Smooth muscle cell (in vitro differentiated cells): ENCODE measurements around the gene GJB5. TPM values are rescaled to one million over a fixed set of nuclear protein-coding genes. Genes with fewer than 3 reads are reported as not detected.

ENCODE experiments used
- DNase-seq: peaks from one replicate; lab custom pipeline; 2025; ENCODE audit not compliant: unreplicated experiment; lab: John Stamatoyannopoulos, UW
- H2AFZ ChIP-seq: fragments of 200-600 bp; sonication (generic); 2 replicates; pipeline ENCODE4 v1.6.0; 2016; ENCODE audit warnings: antibody characterized with exemption, low read depth, mild to moderate bottlenecking
- H3F3A ChIP-seq: fragments of 200-600 bp; sonication (generic); 2 replicates; pipeline ENCODE4 v1.6.0; 2017; ENCODE audit warnings: antibody characterized with exemption, low read depth
- H3K27ac ChIP-seq: fragments of 200-600 bp; sonication (generic); 2 replicates; pipeline ENCODE4 v1.5.1; 2016; ENCODE audit warnings: low read depth, mild to moderate bottlenecking
- H3K27me3 ChIP-seq: fragments of 200-600 bp; sonication (generic); 2 replicates; pipeline ENCODE4 v1.6.1; 2016; ENCODE audit warnings: low read depth, mild to moderate bottlenecking
- H3K36me3 ChIP-seq: fragments of 200-600 bp; sonication (generic); 2 replicates; pipeline ENCODE4 v1.5.1; 2016; ENCODE audit warnings: low read depth
- H3K4me1 ChIP-seq: fragments of 200-600 bp; sonication (generic); 2 replicates; pipeline ENCODE4 v1.5.1; 2016; ENCODE audit warnings: low read depth
- H3K4me2 ChIP-seq: fragments of 200-600 bp; sonication (generic); 2 replicates; pipeline ENCODE4 v1.6.0; 2016; ENCODE audit warnings: mild to moderate bottlenecking
- H3K4me3 ChIP-seq: fragments of 200-600 bp; sonication (generic); 2 replicates; pipeline ENCODE4 v1.5.1; 2016; ENCODE audit warnings: mild to moderate bottlenecking
- H3K79me2 ChIP-seq: fragments of 200-600 bp; sonication (generic); 2 replicates; pipeline ENCODE4 v1.6.0; 2016; ENCODE audit warnings: low read depth, mild to moderate bottlenecking
- H3K9ac ChIP-seq: fragments of 200-600 bp; sonication (generic); 2 replicates; pipeline ENCODE4 v1.6.0; 2016; ENCODE audit warnings: low read depth
- H3K9me3 ChIP-seq: fragments of 200-600 bp; sonication (generic); replicated peaks from 2 replicates; pipeline ENCODE4 v1.5.1; 2016; ENCODE audit warnings: low read depth
- H4K20me1 ChIP-seq: fragments of 200-600 bp; sonication (generic); 2 replicates; pipeline ENCODE4 v1.6.0; 2016; ENCODE audit warnings: low read depth
- CTCF ChIP-seq: fragments of 200-600 bp; sonication (generic); IDR thresholded peaks from 2 replicates; pipeline ENCODE4 v1.5.1; 2017; ENCODE audit warnings: borderline replicate concordance, mild to moderate bottlenecking, antibody characterized with exemption; ENCODE audit not compliant: insufficient read depth, poor library complexity, severe bottlenecking
- WGBS: methylation state at CpG from one replicate; pipeline ENCODE4 v1.1.7; 2016; ENCODE audit warnings: low lambda C conversion rate; 5-methylcytosine and 5-hydroxymethylcytosine counted together
- polyA plus RNA-seq: library from polyadenylated mRNA; unstranded; fragments of >200 nt; fragmentation: Nextera tagmentation; extraction: Ambion mirVana; gene quantifications from 2 replicates; pipeline ENCODE4 v1.2.1, GENCODE V29; 2016
- total RNA-seq: library from RNA; depleted of rRNA; stranded (reverse); fragments of >200 nt; gene quantifications from 2 replicates; pipeline ENCODE4 v1.2.3, GENCODE V29; 2014

Gene GJB5
- 7.3 and 8.8 TPM in 2 replicates for total RNA-seq
- polyA plus RNA-seq, result 2.5 and 10.4 TPM in 2 replicates

DNA sequence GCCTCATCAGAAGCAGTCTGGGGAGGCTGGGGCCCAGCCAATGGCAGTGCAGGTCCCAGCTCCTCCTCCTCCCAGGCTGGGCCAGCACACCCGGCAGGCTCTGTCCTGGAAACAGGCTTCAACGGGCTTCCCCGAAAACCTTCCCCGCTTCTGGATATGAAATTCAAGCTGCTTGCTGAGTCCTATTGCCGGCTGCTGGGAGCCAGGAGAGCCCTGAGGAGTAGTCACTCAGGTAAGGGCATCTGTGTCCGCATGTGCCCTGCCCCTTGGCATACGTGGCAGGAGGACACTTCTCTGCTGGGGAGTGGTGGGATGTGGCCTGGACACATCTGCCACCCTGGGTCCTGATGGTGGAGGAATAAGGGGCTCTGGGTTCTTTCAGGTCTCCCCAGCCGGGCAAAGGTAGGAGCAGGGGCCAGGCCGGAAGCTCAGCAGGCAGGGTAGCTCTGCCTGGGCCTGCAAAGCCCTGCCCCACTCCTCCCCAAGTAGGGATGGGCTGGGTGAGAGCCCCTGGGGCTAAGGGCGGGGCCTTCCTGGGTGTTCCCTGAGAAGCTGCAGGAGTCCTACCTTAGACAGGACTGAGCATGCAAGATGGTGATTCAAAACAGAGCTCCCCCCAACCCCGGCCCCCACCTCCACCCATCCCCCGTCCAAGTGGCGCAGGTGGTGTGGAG, at the start of gene GJB5:
TSS of gene GJB5 (plus strand) at position 84 of the 674 bp plus-strand sequence. CDS start 2,284 bp downstream, outside the sequence.
- H3K9me3 ChIP-seq, result no peaks in the 10 kb centered on the region
- H3K4me1 ChIP-seq, result peaks cover 4% of the 10 kb centered on the region
- no peak within 1 kb of the TSS for H3K4me3 ChIP-seq
- H3F3A ChIP-seq, result no peaks in the 10 kb centered on the region
- H3K4me2 ChIP-seq, result no peak within 1 kb of the TSS
- H3K9ac ChIP-seq, result no peak within 1 kb of the TSS
- no peaks in the 10 kb centered on the region for H3K36me3 ChIP-seq
- no peaks in the 10 kb centered on the region for H3K79me2 ChIP-seq
- no peak for TF ChIP-seq CTCF
- no peak for DNase-seq
- H3K27me3 ChIP-seq, result no peaks in the 10 kb centered on the region
- H4K20me1 ChIP-seq, result no peaks in the 10 kb centered on the region
- 64% methylated on average over 13 of the region's 13 CpGs for WGBS
- H2AFZ ChIP-seq, result no peak within 1 kb of the TSS
- peak within 1 kb of the TSS; percentile 47 for H3K27ac ChIP-seq

GRCh38 chr1:34705077-34705476, 49.8 kb upstream of the GJB5 start:
- Histone ChIP-seq H3K9me3 (no peaks in the 10 kb centered on the region), H3K4me3 (no peak overlapping the region), H4K20me1 (no peaks in the 10 kb centered on the region), H3K79me2 (no peaks in the 10 kb centered on the region), H3F3A (no peaks in the 10 kb centered on the region), H3K27me3 (peaks cover 12% of the 10 kb centered on the region), H3K36me3 (no peaks in the 10 kb centered on the region), H3K4me2 (no peak overlapping the region), H3K27ac (no peak overlapping the region), H3K4me1 (no peaks in the 10 kb centered on the region), H3K9ac (no peak overlapping the region), H2AFZ (no peak overlapping the region)
- WGBS, result 69% methylated on average over 3 of the region's 3 CpGs
- no peak for TF ChIP-seq CTCF
- no peak for DNase-seq

- no peak overlapping the region for H3K9ac ChIP-seq
Measured at GRCh38 chr1:34708106-34708505, 46.7 kb upstream of the GJB5 start.

More at GRCh38 chr1:34708106-34708505, 46.7 kb upstream of the GJB5 start:
- no peak for TF ChIP-seq CTCF
- 81% methylated on average over 4 of the region's 4 CpGs for WGBS
- Histone ChIP-seq H2AFZ (no peak overlapping the region), H3K36me3 (no peaks in the 10 kb centered on the region), H3K4me1 (no peaks in the 10 kb centered on the region), H3K4me3 (no peak overlapping the region), H3K79me2 (no peaks in the 10 kb centered on the region), H3K27ac (no peak overlapping the region), H3K4me2 (no peak overlapping the region), H3F3A (no peaks in the 10 kb centered on the region), H3K27me3 (peaks cover 5% of the 10 kb centered on the region), H3K9me3 (no peaks in the 10 kb centered on the region), H4K20me1 (no peaks in the 10 kb centered on the region)
- DNase-seq, result no peak
